Body of pancreas (tissue), 4 donors: Measurements from ENCODE around the gene MAGOHB.

ENCODE experiments used
- CTCF ChIP-seq, 7 experiments: fragments of 450-650 bp in 4 of 7; fragments of 200-600 bp in 3 of 7; sonication (generic) in 3 of 7; IDR thresholded peaks; one replicate each; pipeline ENCODE4 v1.5.1; 2016 to 2019; ENCODE audit warnings: antibody characterized with exemption in 7 of 7
- POLR2A ChIP-seq, 3 donors: fragments of 450-650 bp; IDR thresholded peaks; one replicate each; pipeline ENCODE4 v1.6.1; 2016; ENCODE audit warnings: antibody characterized with exemption in 3 of 3, mild to moderate bottlenecking in 2 of 3

DNA sequence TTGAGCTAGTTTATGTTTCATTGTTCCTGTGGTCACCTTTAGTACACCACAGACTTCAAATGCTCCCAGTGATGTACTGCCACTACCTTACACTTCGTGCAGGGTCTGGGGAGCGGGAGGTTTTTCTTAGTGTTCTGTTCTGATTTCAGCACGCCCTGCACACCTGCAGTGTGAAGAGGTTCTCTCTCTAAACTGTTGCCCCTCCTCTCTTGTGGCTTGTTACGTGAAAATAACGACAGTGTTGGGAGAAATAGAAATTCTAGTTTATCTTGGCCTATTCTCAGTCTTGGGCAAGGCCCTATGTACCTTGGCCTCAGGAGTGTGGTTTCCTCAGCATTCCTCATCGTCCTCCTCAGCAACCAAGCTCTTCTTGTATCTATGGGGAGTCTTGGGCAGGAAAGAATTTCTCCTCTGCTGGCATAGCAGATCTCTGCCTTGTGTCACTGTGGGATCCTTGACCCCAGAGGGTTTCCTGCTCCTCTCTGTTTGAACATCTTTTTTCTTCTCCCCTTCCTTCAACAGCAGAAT is 59.1 kb downstream of the MAGOHB start:
- TF ChIP-seq POLR2A (IDR thresholded peaks at IDR 0.05) (peak in 1 of 3 donors; percentile 11), CTCF (IDR thresholded peaks at IDR 0.05) (no peak)
